GM12878 (cell line): ENCODE results near the gene ADGRB2. TPM values are rescaled to one million over a fixed set of nuclear protein-coding genes. Genes with fewer than 3 reads are reported as not detected.

Source experiments
- ATAC-seq: fragments of 200-7000 bp; cut with Tn5 transposase; 3 replicates; pipeline ENCODE4 v1.9.1; 2020; ENCODE audit warnings: mild to moderate bottlenecking, moderate library complexity
- BruUV-seq: library from RNA; stranded (reverse); fragments of 400-500 nt; replicated peaks from 2 replicates; lab custom pipeline; 2021; lab: Mats Ljungman, UMichigan
- CTCF ChIA-PET: fragments of 300-600 bp; sonication (Branson Sonifier 250); formaldehyde crosslinking; extraction: SDS; loops from one replicate; lab custom pipeline; 2021; ENCODE audit warnings: inconsistent platforms; lab: Yijun Ruan, JAX
- POLR2A ChIA-PET: fragments of 350-600 bp; formaldehyde crosslinking; extraction: SDS; loops from one replicate; lab custom pipeline; 2021; ENCODE audit warnings: inconsistent platforms; lab: Charles Lee
- RAD21 ChIA-PET: fragments of 300-600 bp; sonication (Branson Sonifier 250); formaldehyde crosslinking; loops from one replicate; lab custom pipeline; 2023; ENCODE audit warnings: antibody characterized with exemption; ENCODE audit not compliant: unreplicated experiment; lab: Charles Lee
- SMC1A ChIA-PET: fragments of 300-600 bp; sonication (Branson Sonifier 250); formaldehyde crosslinking; loops from one replicate; lab custom pipeline; 2023; ENCODE audit not compliant: unreplicated experiment, uncharacterized antibody; lab: Charles Lee
- DNase-seq: peaks from one replicate; pipeline ENCODE4 v3.0.0-alpha.2; 2011; ENCODE audit warnings: low read depth, low spot score
- FAIRE-seq: peaks from 3 replicates; lab custom pipeline; 2011; peaks lifted over from hg19 to GRCh38; lab: Jason Lieb, UNC
- H2AFZ ChIP-seq: 2 replicates; pipeline ENCODE4 v1.6.0; 2011; ENCODE audit warnings: low read depth, low read length, control low read depth; ENCODE audit not compliant: control insufficient read depth
- H3K27ac ChIP-seq: 2 replicates; pipeline ENCODE4 v1.5.1; 2011; ENCODE audit warnings: control low read depth; ENCODE audit not compliant: control insufficient read depth, insufficient read depth
- H3K27me3 ChIP-seq, 2 experiments: replicated peaks in 1 of 2; 2 replicates each; pipeline versions ENCODE4 v1.6.0 to v1.6.1; 2011; ENCODE audit warnings: low read length in 1 of 2; ENCODE audit not compliant: control insufficient read depth in 2 of 2, insufficient read depth in 2 of 2
- H3K36me3 ChIP-seq, 2 experiments: 2 replicates each; pipeline ENCODE4 v1.5.1; 2011; ENCODE audit warnings: low read length in 1 of 2; ENCODE audit not compliant: control insufficient read depth in 2 of 2, insufficient read depth in 2 of 2
- H3K4me1 ChIP-seq: 2 replicates; pipeline ENCODE4 v1.6.1; 2011; ENCODE audit warnings: mild to moderate bottlenecking, low read length, moderate library complexity, mixed read lengths; ENCODE audit not compliant: control insufficient read depth, insufficient read depth
- H3K4me2 ChIP-seq: 2 replicates; pipeline ENCODE4 v1.6.0; 2011; ENCODE audit warnings: control low read depth; ENCODE audit not compliant: control insufficient read depth, insufficient read depth
- H3K4me3 ChIP-seq: fragments of 200-600 bp; sonication (generic); 2 replicates; pipeline ENCODE4 v1.5.1; 2016
- H3K79me2 ChIP-seq: 2 replicates; pipeline ENCODE4 v1.6.0; 2011; ENCODE audit warnings: low read length; ENCODE audit not compliant: control insufficient read depth, insufficient read depth
- H3K9ac ChIP-seq: 2 replicates; pipeline ENCODE4 v1.8.0; 2011; ENCODE audit warnings: low read length, control low read depth, mixed read lengths; ENCODE audit not compliant: control insufficient read depth, insufficient read depth
- H3K9me3 ChIP-seq: replicated peaks from 3 replicates; pipeline ENCODE4 v1.5.1; 2011; ENCODE audit warnings: mild to moderate bottlenecking, low read length; ENCODE audit not compliant: control insufficient read depth, insufficient read depth
- H4K20me1 ChIP-seq: 2 replicates; pipeline ENCODE4 v1.6.0; 2011; ENCODE audit not compliant: control insufficient read depth, insufficient read depth
- POLR2AphosphoS5 ChIP-seq: IDR thresholded peaks from 2 replicates; pipeline ENCODE4 v1.6.1; 2011; ENCODE audit warnings: mild to moderate bottlenecking, low read length, inconsistent platforms
- RAD51 ChIP-seq: fragments of 450-650 bp; IDR thresholded peaks from 2 replicates; pipeline ENCODE4 v1.6.1; 2016; ENCODE audit warnings: moderate library complexity, mild to moderate bottlenecking, inconsistent platforms
- RB1 ChIP-seq: fragments of 450-650 bp; formaldehyde crosslinking; IDR thresholded peaks from 2 replicates; pipeline ENCODE4 v1.6.1; 2017; ENCODE audit warnings: mild to moderate bottlenecking, borderline replicate concordance
- RBBP5 ChIP-seq: fragments of 200-600 bp; sonication (generic); conservative IDR thresholded peaks from 2 replicates; pipeline ENCODE4 v1.6.1; 2016
- SMAD1 ChIP-seq: fragments of 450-650 bp; IDR thresholded peaks from 2 replicates; pipeline ENCODE4 v1.6.1; 2018; ENCODE audit warnings: mild to moderate bottlenecking, low read depth; ENCODE audit not compliant: partially characterized antibody
- WGBS: methylation state at CpG from one replicate; pipeline ENCODE4 v1.1.6; 2016; ENCODE audit warnings: low lambda C conversion rate; ENCODE audit not compliant: insufficient replicate concordance, insufficient coverage; ENCODE audit errors: missing lambda C conversion rate; 5-methylcytosine and 5-hydroxymethylcytosine counted together
- in situ Hi-C: fragments of 300-500 bp; cut with MboI; formaldehyde crosslinking; loops from 9 replicates; pipeline ENCODE4 v1.14.3; 2018; ENCODE audit warnings: mixed read lengths
- intact Hi-C: fragments of 100-400 bp; cut with micrococcal nuclease; formaldehyde crosslinking; loops from one replicate; pipeline ENCODE4 v1.14.2; 2022; ENCODE audit not compliant: unreplicated experiment
- polyA plus RNA-seq, 11 experiments: library from polyadenylated mRNA; depleted of rRNA in 4 of 11; unstranded in 6 of 11; stranded (reverse) in 5 of 11; fragments of >200 nt; fragmentation: Nextera tagmentation in 4 of 11; fragmentation: Illumina TruSeq in 1 of 11; extraction: Ambion mirVana in 4 of 11; extraction: Trizol in 1 of 11; gene quantifications; 1 replicate in 1 of 11; 2 replicates in 10 of 11; pipeline versions ENCODE4 v1.2.1 to v1.2.3, GENCODE V29; 2011 to 2016; ENCODE audit warnings: inconsistent platforms in 2 of 11, missing spikeins in 2 of 11, low read depth in 1 of 11
- total RNA-seq, 4 experiments: library from RNA; depleted of rRNA in 3 of 4; stranded (reverse); fragments of >200 nt in 3 of 4; fragmentation: Illumina TruSeq in 1 of 4; extraction: Trizol in 1 of 4; gene quantifications; 2 replicates each; pipeline versions ENCODE4 v1.2.1 to v1.2.3, GENCODE V29; 2013 to 2021
- TF ChIP-seq, protein P1 (sequence below): IDR thresholded peaks from 2 replicates; pipeline ENCODE4 v1.6.1; 2011; ENCODE audit warnings: borderline replicate concordance, low read depth, mild to moderate bottlenecking, moderate library complexity, mixed read lengths, low read length; ENCODE audit not compliant: insufficient read depth; ENCODE audit errors: extremely low read length

Gene ADGRB2
- total and polyA plus RNA-seq, 10 of the 15 experiments (the other 5 are each of a cell fraction or from before 2014, with no cell fraction given), result 0.11 to 0.33 (median 0.18) TPM; not detected in 4

DNA sequence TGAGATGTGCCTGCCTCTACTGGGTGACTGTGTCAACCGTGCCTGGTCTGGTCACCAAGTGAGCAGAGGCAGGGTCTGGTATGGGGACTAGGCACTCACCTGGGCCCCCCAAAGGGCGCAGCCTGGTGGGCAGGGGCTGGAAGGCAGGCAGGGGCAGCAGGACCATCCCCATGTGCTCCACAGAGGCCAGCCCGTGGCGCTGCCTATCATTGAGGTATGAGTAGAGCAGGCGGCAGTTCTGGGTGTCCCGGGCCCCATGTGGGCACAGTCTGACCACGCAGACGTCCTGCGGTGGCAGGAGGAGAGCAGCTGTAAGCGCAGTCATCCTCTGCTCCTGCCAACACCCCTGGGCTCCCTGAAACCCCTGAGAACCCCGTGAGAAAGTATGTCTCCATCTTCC is 28.0 kb upstream of the ADGRB2 start:
- intact Hi-C loops, result no loop called here
- H3K27ac ChIP-seq, result no peak overlapping the region
- no peaks in the 10 kb centered on the region for H3K36me3 ChIP-seq
- H2AFZ ChIP-seq, result no peak overlapping the region
- in situ Hi-C loops, result no loop called here
- no peak overlapping the region for H3K4me2 ChIP-seq
- ChIA-PET CTCF (interaction anchor here (0.6 to 1.6 kb wide), 4 partner anchors 13 to 197 kb away, joined by 3 read pairs; partner anchors contain the start of gene ADGRB2), RAD21 (interaction anchor here (2.3 kb wide), 1 partner anchor 172 kb away, joined by 6 read pairs; no protein-coding TSS in a partner anchor), POLR2A (interaction anchor here (0.6 to 1.5 kb wide), 2 partner anchors 161 to 282 kb away, joined by 3 to 4 read pairs; no protein-coding TSS in a partner anchor), SMC1A (interaction anchor here (0.6 kb wide), 1 partner anchor 172 kb away, joined by 3 read pairs; no protein-coding TSS in a partner anchor)
- ATAC-seq (no peak), FAIRE-seq (no peak), DNase-seq (no peak)
- 18% methylated on average over 11 of the region's 11 CpGs for WGBS
- H3K27me3 ChIP-seq, result no peaks in the 10 kb centered on the region; a peak in 2 of 4 replicates
- no peaks in the 10 kb centered on the region for H4K20me1 ChIP-seq
- no peak overlapping the region for H3K9ac ChIP-seq
- TF ChIP-seq RB1, result no peak
- TF ChIP-seq POLR2AphosphoS5, result no peak
- TF ChIP-seq RBBP5, result no peak
- TF ChIP-seq SMAD1, result no peak
- TF ChIP-seq, protein P1, sequence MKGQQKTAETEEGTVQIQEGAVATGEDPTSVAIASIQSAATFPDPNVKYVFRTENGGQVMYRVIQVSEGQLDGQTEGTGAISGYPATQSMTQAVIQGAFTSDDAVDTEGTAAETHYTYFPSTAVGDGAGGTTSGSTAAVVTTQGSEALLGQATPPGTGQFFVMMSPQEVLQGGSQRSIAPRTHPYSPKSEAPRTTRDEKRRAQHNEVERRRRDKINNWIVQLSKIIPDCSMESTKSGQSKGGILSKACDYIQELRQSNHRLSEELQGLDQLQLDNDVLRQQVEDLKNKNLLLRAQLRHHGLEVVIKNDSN, result no peak
- TF ChIP-seq RAD51, result no peak
- H3K79me2 ChIP-seq, result no peaks in the 10 kb centered on the region
- H3K9me3 ChIP-seq, result no peaks in the 10 kb centered on the region
- no peak overlapping the region for H3K4me3 ChIP-seq
- H3K4me1 ChIP-seq, result peaks cover 8% of the 10 kb centered on the region
- BruUV-seq, result no TSS peak
